ENCODE measurements around the gene CHST10. TPM values are rescaled to one million over a fixed set of nuclear protein-coding genes. Genes with fewer than 3 reads are reported as not detected.

CHST10 gene
- total RNA-seq, 1 donor from 2014 or later: 25.8 TPM

- TF ChIP-seq, protein P1, sequence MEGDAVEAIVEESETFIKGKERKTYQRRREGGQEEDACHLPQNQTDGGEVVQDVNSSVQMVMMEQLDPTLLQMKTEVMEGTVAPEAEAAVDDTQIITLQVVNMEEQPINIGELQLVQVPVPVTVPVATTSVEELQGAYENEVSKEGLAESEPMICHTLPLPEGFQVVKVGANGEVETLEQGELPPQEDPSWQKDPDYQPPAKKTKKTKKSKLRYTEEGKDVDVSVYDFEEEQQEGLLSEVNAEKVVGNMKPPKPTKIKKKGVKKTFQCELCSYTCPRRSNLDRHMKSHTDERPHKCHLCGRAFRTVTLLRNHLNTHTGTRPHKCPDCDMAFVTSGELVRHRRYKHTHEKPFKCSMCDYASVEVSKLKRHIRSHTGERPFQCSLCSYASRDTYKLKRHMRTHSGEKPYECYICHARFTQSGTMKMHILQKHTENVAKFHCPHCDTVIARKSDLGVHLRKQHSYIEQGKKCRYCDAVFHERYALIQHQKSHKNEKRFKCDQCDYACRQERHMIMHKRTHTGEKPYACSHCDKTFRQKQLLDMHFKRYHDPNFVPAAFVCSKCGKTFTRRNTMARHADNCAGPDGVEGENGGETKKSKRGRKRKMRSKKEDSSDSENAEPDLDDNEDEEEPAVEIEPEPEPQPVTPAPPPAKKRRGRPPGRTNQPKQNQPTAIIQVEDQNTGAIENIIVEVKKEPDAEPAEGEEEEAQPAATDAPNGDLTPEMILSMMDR (IDR thresholded peaks at IDR 0.05; ENCODE audit: unreplicated experiment): no peak
- H3K36me3 Mint-ChIP-seq: no peaks in the 10 kb centered on the region
- H3K27me3 Mint-ChIP-seq (ENCODE audit: low read depth): peaks cover 18% of the 10 kb centered on the region
- DNase-seq (ENCODE audit: low spot score in 2 of 2, unreplicated experiment in 2 of 2): no peak
- H3K27ac Mint-ChIP-seq: no peak overlapping the region
- H3K4me3 Mint-ChIP-seq: no peak overlapping the region
- peaks cover 12% of the 10 kb centered on the region for H3K4me1 Mint-ChIP-seq
- H3K9me3 Mint-ChIP-seq: peaks cover 22% of the 10 kb centered on the region
Observed at GRCh38 chr2:100426384-100426720, 8.9 kb upstream of the CHST10 start.

- no peaks in the 10 kb centered on the region for H3K36me3 Mint-ChIP-seq
- TF ChIP-seq, protein P1 (IDR thresholded peaks at IDR 0.05; ENCODE audit: unreplicated experiment): no peak
- no peak overlapping the region for H3K27ac Mint-ChIP-seq
- DNase-seq (ENCODE audit: low spot score in 2 of 2, unreplicated experiment in 2 of 2): no peak
- H3K27me3 Mint-ChIP-seq (ENCODE audit: low read depth): peaks cover 18% of the 10 kb centered on the region
- H3K4me1 Mint-ChIP-seq: peaks cover 12% of the 10 kb centered on the region
- H3K4me3 Mint-ChIP-seq: no peak overlapping the region
- H3K9me3 Mint-ChIP-seq: peaks cover 19% of the 10 kb centered on the region
Observed at GRCh38 chr2:100425573-100426383, 8.3 kb upstream of the CHST10 start.

DNA sequence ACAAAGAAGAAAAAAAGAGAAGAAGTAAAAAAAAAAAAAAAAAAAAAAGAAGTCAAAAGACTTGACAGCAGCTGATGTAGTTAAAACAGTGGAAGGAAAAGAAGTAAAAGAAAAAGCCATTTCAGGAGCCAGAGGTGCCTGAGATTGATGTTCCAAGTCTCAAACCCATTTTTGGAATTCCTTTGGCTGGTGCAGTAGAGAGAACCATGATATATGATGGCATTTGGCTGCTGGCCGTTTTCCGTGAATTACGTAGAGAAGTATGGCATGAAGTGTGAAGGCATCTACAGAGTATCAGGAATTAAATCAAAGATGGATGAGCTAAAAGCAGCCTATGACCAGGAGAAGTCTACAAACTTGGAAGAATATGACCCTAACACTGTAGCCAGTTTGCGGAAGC lies 7.6 kb upstream of the CHST10 start:
- H3K27me3 Mint-ChIP-seq (ENCODE audit: low read depth): peaks cover 15% of the 10 kb centered on the region
- H3K9me3 Mint-ChIP-seq: peaks cover 12% of the 10 kb centered on the region
- H3K27ac Mint-ChIP-seq: no peak overlapping the region
- DNase-seq (ENCODE audit: low spot score in 2 of 2, unreplicated experiment in 2 of 2): no peak
- no peaks in the 10 kb centered on the region for H3K36me3 Mint-ChIP-seq
- TF ChIP-seq, protein P1 (IDR thresholded peaks at IDR 0.05; ENCODE audit: unreplicated experiment): no peak
- H3K4me3 Mint-ChIP-seq: no peak overlapping the region
- peaks cover 12% of the 10 kb centered on the region for H3K4me1 Mint-ChIP-seq

DNA sequence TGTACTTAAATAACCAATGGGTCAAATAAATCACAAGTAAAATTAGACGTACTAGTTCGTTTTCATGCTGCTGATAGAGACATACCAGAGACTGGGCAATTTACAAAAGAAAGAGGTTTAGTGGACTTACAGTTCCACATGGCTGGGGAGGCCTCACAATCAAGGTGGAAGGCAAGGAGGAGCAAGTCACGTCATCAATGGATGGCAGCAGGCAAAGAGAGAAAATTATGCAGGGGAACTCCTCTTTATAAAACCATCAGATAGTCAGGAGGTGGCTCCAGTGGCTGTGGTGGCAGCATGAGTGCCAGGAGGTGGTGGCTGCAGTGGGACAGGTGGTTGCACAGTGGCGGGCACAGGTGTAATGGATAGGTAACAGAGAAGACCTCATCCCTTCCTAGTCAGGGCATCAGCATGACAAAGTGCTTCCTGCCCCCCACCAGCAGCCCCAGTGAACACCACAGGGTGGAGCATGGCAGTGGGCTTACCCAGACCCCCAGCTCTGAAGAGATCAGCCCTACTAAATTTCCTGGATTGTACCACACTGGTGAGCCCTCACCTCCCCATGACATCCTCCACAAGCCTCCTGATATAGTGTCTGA lies 6.9 kb upstream of the CHST10 start:
- H3K36me3 Mint-ChIP-seq: no peaks in the 10 kb centered on the region
- H3K4me1 Mint-ChIP-seq: peaks cover 12% of the 10 kb centered on the region
- peaks cover 6% of the 10 kb centered on the region for H3K9me3 Mint-ChIP-seq
- TF ChIP-seq, protein P1 (IDR thresholded peaks at IDR 0.05; ENCODE audit: unreplicated experiment): no peak
- DNase-seq (ENCODE audit: low spot score in 2 of 2, unreplicated experiment in 2 of 2): no peak
- H3K27me3 Mint-ChIP-seq (ENCODE audit: low read depth): peaks cover 10% of the 10 kb centered on the region
- no peak overlapping the region for H3K4me3 Mint-ChIP-seq
- H3K27ac Mint-ChIP-seq: no peak overlapping the region

GRCh38 chr2:100423631-100424030 lies 6.2 kb upstream of the CHST10 start:
- H3K4me3 Mint-ChIP-seq: no peak overlapping the region
- peaks cover 12% of the 10 kb centered on the region for H3K4me1 Mint-ChIP-seq
- H3K36me3 Mint-ChIP-seq: no peaks in the 10 kb centered on the region
- no peak overlapping the region for H3K27ac Mint-ChIP-seq
- no peak for DNase-seq (ENCODE audit: low spot score in 2 of 2, unreplicated experiment in 2 of 2)
- TF ChIP-seq, protein P1 (IDR thresholded peaks at IDR 0.05; ENCODE audit: unreplicated experiment): no peak
- H3K27me3 Mint-ChIP-seq (ENCODE audit: low read depth): peaks cover 3% of the 10 kb centered on the region
- H3K9me3 Mint-ChIP-seq: no peaks in the 10 kb centered on the region

Data from mesothelial cell of epicardium (in vitro differentiated cells).